ENCODE data around the gene CCDC28B. TPM values are rescaled to one million over a fixed set of nuclear protein-coding genes. Genes with fewer than 3 reads are reported as not detected.

Gene CCDC28B
- total RNA-seq, 1 experiment from 2014 or later = 10.8 TPM

DNA sequence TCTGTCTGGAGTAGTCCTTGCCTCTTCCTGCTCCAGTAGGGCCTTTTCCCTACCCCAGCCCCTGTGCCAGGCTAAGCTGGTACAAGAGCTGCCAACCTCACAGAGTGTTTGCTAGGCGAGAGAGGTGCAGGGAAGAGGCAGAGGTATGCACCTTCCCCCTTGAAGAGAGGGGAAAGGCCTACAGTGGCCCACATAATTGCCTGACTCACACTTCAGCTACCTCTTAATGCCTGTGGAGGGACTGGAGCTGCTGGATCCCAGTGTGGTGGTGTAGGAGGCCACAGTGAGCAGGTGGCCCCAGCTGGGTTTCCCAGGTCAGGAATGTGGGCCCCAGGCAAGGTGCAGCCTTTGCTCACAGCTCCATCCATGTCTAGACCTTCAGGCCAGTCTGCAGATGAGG, 3.3 kb upstream of the CCDC28B start:
- Histone ChIP-seq H3K9me3 (ENCODE audit: control insufficient read depth, insufficient read depth, low read depth, low read length) (no peaks in the 10 kb centered on the region), H3K4me3 (ENCODE audit: low read depth in 2 of 2, low read length in 2 of 2) (no peak overlapping the region), H3K4me1 (ENCODE audit: control insufficient read depth, insufficient read depth, low read length) (peaks cover 48% of the 10 kb centered on the region), H3K27me3 (ENCODE audit: control insufficient read depth, insufficient read depth, low read length) (no peaks in the 10 kb centered on the region), H3K27ac (ENCODE audit: low read length) (no peak overlapping the region), H3K36me3 (ENCODE audit: control insufficient read depth, insufficient read depth, low read length) (peaks cover 21% of the 10 kb centered on the region)
- in situ Hi-C loops (cut with HindIII; ENCODE audit: low pct_unique_long_range_greater_than_20kb, low sequenced_read_pairs) = no loop called here
- no TSS peak for BruUV-seq (replicated peaks)
- POLR2A ChIA-PET = interaction anchor here (0.6 kb wide), 2 partner anchors 90 to 118 kb away, joined by 4 read pairs; no protein-coding TSS in a partner anchor
- no peak for DNase-seq (ENCODE audit: low read depth, low spot score)
- TF ChIP-seq, protein P1, sequence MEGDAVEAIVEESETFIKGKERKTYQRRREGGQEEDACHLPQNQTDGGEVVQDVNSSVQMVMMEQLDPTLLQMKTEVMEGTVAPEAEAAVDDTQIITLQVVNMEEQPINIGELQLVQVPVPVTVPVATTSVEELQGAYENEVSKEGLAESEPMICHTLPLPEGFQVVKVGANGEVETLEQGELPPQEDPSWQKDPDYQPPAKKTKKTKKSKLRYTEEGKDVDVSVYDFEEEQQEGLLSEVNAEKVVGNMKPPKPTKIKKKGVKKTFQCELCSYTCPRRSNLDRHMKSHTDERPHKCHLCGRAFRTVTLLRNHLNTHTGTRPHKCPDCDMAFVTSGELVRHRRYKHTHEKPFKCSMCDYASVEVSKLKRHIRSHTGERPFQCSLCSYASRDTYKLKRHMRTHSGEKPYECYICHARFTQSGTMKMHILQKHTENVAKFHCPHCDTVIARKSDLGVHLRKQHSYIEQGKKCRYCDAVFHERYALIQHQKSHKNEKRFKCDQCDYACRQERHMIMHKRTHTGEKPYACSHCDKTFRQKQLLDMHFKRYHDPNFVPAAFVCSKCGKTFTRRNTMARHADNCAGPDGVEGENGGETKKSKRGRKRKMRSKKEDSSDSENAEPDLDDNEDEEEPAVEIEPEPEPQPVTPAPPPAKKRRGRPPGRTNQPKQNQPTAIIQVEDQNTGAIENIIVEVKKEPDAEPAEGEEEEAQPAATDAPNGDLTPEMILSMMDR (IDR thresholded peaks at IDR 0.05) = no peak
- TF ChIP-seq, protein P2, sequence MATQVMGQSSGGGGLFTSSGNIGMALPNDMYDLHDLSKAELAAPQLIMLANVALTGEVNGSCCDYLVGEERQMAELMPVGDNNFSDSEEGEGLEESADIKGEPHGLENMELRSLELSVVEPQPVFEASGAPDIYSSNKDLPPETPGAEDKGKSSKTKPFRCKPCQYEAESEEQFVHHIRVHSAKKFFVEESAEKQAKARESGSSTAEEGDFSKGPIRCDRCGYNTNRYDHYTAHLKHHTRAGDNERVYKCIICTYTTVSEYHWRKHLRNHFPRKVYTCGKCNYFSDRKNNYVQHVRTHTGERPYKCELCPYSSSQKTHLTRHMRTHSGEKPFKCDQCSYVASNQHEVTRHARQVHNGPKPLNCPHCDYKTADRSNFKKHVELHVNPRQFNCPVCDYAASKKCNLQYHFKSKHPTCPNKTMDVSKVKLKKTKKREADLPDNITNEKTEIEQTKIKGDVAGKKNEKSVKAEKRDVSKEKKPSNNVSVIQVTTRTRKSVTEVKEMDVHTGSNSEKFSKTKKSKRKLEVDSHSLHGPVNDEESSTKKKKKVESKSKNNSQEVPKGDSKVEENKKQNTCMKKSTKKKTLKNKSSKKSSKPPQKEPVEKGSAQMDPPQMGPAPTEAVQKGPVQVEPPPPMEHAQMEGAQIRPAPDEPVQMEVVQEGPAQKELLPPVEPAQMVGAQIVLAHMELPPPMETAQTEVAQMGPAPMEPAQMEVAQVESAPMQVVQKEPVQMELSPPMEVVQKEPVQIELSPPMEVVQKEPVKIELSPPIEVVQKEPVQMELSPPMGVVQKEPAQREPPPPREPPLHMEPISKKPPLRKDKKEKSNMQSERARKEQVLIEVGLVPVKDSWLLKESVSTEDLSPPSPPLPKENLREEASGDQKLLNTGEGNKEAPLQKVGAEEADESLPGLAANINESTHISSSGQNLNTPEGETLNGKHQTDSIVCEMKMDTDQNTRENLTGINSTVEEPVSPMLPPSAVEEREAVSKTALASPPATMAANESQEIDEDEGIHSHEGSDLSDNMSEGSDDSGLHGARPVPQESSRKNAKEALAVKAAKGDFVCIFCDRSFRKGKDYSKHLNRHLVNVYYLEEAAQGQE (IDR thresholded peaks at IDR 0.05; ENCODE audit: insufficient read depth in 1 of 2, low read depth in 2 of 2, low read length in 1 of 2) = no peak
- TF ChIP-seq SIN3A (IDR thresholded peaks at IDR 0.05; ENCODE audit: borderline replicate concordance, insufficient read depth, low read depth, low read length) (no peak), TCF7L2 (IDR thresholded peaks at IDR 0.05; ENCODE audit: low read depth, low read length) (no peak), POLR2AphosphoS5 (IDR thresholded peaks at IDR 0.05; ENCODE audit: low read depth, low read length) (no peak)
- CTCF ChIA-PET = no interaction called here
- ATAC-seq = no peak
- intact Hi-C loops (cut with micrococcal nuclease; ENCODE audit: unreplicated experiment) = no loop called here

DNA sequence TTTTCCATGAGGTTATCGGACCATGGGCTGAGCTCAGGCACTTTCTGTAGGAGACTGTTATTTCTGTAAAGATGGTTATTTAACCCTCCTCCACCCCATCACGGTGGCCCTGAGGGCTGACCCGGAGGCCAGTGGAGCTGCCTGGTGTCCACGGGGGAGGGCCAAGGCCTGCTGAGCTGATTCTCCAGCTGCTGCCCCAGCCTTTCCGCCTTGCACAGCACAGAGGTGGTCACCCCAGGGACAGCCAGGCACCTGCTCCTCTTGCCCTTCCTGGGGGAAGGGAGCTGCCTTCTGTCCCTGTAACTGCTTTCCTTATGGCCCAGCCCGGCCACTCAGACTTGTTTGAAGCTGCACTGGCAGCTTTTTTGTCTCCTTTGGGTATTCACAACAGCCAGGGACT, 2.6 kb upstream of the CCDC28B start:
- H3K4me3 ChIP-seq (ENCODE audit: low read depth in 2 of 2, low read length in 2 of 2) = no peak overlapping the region
- ChIA-PET CTCF (no interaction called here), POLR2A (interaction anchor here (0.6 kb wide), 3 partner anchors 52 to 117 kb away, joined by 4 to 14 read pairs (median 4); no protein-coding TSS in a partner anchor)
- peaks cover 15% of the 10 kb centered on the region for H3K36me3 ChIP-seq (ENCODE audit: control insufficient read depth, insufficient read depth, low read length)
- no peak for DNase-seq (ENCODE audit: low read depth, low spot score)
- TF ChIP-seq, protein P2 (IDR thresholded peaks at IDR 0.05; ENCODE audit: insufficient read depth in 1 of 2, low read depth in 2 of 2, low read length in 1 of 2) = no peak
- TF ChIP-seq POLR2AphosphoS5 (IDR thresholded peaks at IDR 0.05; ENCODE audit: low read depth, low read length) (no peak), SIN3A (IDR thresholded peaks at IDR 0.05; ENCODE audit: borderline replicate concordance, insufficient read depth, low read depth, low read length) (no peak), TCF7L2 (IDR thresholded peaks at IDR 0.05; ENCODE audit: low read depth, low read length) (no peak)
- TF ChIP-seq, protein P1 (IDR thresholded peaks at IDR 0.05) = no peak
- no peak overlapping the region for H3K27ac ChIP-seq (ENCODE audit: low read length)
- no TSS peak for BruUV-seq (replicated peaks)
- ATAC-seq = no peak
- H3K27me3 ChIP-seq (ENCODE audit: control insufficient read depth, insufficient read depth, low read length) = no peaks in the 10 kb centered on the region
- intact Hi-C loops (cut with micrococcal nuclease; ENCODE audit: unreplicated experiment) (no loop called here), in situ Hi-C loops (cut with HindIII; ENCODE audit: low pct_unique_long_range_greater_than_20kb, low sequenced_read_pairs) (no loop called here)
- H3K9me3 ChIP-seq (ENCODE audit: control insufficient read depth, insufficient read depth, low read depth, low read length) = no peaks in the 10 kb centered on the region
- peaks cover 48% of the 10 kb centered on the region for H3K4me1 ChIP-seq (ENCODE audit: control insufficient read depth, insufficient read depth, low read length)
